Stimulated activated CD4-positive, alpha-beta T cell treated with anti-CD3 and anti-CD28 coated beads, Interleukin-4, amount 100 ng/mL, for 4 hours (primary cell): ENCODE measurements around the gene ATOH8.
"Not testable (repeated sequence)": the region's sequence is repeated elsewhere in the genome, so short reads cannot be mapped to it uniquely, and the experiment has no call there.

Experiments used
- DNase-seq, 2 experiments: peaks; one replicate each; pipeline ENCODE4 v3.0.0-alpha.2; 2020

Gene ATOH8, protein sequence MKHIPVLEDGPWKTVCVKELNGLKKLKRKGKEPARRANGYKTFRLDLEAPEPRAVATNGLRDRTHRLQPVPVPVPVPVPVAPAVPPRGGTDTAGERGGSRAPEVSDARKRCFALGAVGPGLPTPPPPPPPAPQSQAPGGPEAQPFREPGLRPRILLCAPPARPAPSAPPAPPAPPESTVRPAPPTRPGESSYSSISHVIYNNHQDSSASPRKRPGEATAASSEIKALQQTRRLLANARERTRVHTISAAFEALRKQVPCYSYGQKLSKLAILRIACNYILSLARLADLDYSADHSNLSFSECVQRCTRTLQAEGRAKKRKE

DNA sequence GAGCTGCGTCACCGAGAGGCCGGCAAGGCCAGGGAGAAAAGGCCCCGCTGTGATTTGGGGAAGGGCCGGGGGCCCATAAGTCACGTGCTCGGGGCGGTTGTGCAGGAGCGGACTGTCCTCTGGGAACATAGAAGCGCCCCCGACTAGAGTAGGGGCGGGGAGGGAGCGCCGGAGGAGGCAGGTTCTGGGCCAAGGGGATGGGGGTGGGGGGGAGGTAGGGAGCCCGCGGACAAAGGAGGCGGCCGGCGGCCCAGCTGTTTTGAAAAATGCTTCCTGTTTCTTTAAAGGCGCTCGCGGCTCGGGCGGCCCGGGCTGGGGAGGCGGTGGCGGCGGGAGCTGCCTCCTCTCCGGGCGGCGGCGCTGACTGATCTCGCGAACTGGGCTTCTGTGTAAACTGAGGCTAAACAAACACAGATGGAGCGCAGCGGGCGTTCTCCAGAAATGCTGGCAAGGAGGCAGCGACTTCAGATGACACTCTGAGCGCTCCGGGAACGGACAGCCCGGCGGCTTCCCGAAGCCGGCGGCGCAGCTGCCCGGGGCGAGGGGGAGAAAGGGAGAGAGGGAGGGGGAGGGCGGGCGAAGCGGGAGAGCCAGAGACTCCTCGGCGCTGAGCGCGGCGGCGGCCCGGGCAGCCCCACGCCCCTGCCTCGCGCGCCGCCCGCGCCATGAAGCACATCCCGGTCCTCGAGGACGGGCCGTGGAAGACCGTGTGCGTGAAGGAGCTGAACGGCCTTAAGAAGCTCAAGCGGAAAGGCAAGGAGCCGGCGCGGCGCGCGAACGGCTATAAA, at the start of gene ATOH8:
Gene ATOH8 (plus strand): TSS at position 467 of the 788 bp plus-strand sequence. CDS start 199 bp downstream, at position 666.
- DNase-seq = peak in 1 of 2 experiments; percentile 14

DNA sequence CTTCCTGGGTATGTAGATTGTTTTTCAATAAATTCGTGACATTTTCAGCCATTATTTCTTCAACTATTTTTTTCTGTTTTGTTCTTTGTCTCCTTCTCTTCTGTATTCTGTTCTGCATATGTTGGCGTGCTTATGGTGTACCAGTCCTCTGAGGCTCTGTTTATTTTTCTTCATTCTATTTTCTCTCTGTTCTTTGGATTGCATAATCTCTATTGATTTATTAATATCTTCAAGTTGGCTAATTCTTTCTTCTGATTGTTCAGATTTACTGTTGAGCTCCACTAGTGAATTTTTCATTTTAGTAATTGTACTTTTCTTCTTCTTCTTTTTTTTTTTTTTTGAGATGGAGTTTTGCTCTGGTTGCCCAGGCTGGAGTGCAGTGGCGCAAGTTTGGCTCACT, 49.8 kb upstream of the ATOH8 start:
- no peak for DNase-seq

DNA sequence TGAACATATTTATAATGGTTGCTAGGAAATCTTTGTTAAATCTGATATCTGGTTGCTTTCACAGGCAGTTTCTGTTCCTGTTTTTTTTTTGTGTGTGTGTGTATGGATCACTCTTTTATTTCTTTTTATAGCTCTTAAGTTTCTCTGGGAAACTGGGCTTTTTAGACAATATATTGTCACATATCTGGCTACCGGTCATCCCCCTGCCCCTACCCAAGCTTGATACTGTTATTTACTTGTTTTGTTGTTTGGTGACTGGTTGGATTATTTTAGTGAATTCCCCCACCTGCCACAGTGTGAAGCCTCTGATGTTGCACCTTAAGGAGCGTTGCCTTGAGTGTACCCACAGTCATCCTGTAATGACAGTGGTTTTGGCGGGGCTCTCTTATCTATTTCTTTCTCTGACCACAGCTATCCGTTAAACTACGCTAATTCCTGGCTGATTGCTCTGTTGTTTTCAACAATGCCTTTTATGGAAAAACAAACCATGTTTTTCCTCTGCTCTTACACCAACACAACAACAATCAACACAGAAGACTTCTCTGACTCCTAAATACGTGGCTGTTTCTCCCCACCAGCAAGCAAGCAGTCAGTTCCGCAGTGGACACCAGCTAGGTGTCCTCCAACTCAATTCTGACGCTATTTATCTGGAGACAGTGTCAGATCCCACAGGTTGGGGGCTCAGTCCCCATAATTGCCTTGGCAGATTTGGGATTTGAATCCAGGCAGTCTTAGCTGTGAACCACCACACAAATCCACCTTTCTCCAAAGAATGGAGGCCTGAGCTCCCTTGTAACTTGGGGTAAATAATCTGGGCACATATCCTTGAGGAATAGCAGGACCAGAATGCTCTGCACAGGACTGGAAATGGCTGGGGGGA, 48.8 kb upstream of the ATOH8 start:
- DNase-seq = no peak

DNA sequence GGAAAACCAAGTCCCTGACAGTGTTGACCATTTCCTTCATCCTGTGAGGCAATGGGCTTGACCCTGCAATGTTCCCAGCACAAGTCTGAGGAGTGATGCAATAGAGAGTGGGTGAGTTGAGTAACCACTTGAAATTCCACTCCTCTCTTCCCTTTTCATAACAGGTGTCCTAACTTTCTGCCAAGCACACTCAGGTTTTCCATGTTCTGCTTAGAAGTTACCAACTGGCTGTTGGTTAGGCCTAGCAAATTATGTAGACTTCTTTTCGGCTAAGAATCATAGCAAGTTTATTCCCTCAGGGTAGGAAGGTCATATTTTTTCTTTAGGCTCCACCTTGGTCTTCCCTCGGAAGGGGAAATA, 48.1 kb upstream of the ATOH8 start:
- DNase-seq = no peak

DNA sequence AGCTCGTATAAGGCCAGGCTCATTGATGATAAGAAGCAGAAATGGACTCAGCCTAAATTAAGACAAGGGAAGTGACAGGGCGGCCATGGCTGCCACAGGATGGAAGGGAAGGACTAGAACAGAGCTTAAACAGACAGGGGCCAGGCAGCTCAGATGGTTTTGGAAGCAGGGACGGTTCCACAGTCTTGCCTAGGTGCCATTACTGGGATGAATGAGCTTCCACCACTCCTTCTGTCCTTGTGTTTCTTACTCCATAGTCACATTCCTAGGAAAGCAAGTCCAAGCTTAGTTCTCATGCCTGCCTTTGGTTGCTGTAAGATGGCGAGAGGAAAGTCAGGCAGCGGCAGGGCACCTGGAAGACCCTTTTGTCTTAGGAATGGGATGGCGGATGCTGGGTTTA, 47.7 kb upstream of the ATOH8 start:
- DNase-seq = no peak

DNA sequence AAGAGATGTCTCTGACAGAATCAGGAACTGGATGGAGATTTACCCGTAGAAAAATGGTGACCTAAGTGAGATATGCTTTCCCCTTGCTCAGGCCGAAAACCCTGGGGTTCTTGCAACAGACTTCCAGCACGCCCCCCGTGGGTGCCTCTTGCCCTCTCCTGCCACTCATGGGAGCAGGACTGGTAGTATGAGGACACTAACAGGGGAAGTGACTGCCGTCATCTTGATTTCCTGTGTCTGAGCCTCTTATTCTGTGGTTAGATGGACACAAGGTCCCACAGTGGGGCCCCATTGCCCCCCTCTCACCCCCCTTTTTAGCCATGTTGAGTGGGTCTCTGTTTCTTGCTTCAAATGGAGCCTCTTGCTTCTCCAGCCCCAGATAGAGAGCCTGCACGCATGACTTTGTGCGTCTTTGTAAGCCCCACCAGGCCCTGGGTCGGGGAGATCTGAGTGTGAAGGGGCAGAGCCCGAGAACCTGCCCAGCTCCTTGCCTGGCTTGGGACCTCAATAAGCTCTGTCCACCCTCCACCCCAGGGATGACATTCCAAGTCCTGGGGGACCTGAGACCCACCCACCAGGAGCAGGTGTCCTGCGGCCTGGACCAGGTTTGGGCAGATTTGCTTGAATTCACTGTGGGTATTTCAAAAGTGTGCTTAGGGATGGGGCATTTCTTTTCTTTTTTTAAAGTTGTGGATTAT, 47.0 kb upstream of the ATOH8 start:
- DNase-seq = no peak

DNA sequence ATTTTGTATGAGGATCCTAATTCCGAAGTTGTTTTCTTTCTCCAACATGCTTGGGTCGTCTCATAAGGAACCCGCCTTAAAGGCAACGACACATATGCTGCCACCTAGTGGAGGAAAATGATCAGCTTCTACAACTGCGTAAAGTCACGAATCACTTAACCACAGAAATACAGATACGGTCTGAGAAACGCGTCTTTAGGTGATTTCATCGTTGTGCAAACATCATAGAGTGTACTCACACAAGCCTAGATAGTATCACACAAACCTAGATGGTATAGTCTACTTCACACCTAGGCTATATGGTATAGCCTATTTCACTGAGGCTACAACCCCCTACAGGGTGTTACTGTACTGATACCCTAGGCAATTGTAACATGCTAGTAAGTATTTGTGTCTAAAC, 46.5 kb upstream of the ATOH8 start:
- peak in 1 of 2 experiments; percentile 43 for DNase-seq

DNA sequence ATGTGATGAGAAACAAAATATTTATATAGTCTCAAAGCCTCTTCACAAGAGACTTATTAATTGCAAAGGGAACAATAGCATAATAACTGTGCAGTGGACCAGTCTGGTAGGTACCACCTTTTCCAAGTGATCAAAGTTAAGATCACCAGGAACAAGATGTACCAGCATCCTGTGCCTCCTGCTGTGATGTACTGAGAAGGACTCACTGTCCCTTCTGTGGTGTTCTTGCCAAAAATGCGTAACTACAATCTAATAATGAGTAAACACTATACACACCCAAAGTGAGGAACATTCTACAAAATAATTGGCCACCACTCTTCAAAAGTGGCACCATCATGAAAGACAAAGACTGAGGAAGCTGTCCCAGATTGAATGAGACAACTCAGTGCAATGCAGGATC, 45.1 kb upstream of the ATOH8 start:
- no peak for DNase-seq

DNA sequence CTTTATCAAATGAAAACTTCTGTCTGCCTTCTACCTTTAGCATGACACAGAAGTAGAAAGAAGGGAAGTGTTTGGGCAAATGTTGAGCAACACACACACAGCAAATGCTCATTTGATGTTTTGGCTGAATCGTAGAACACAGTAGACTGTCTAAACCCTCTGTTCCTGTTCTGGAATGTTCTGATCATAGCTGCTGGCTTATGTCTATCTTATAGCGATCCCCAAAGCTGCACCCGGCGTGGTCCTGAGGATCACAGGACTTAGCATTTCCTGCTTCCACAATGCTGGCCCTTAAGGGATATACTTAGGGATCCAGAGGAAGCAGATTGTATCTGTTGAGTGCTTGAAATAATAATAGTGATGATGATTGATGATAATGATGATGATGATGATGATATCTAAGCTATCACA, 44.4 kb upstream of the ATOH8 start:
- DNase-seq = no peak

DNA sequence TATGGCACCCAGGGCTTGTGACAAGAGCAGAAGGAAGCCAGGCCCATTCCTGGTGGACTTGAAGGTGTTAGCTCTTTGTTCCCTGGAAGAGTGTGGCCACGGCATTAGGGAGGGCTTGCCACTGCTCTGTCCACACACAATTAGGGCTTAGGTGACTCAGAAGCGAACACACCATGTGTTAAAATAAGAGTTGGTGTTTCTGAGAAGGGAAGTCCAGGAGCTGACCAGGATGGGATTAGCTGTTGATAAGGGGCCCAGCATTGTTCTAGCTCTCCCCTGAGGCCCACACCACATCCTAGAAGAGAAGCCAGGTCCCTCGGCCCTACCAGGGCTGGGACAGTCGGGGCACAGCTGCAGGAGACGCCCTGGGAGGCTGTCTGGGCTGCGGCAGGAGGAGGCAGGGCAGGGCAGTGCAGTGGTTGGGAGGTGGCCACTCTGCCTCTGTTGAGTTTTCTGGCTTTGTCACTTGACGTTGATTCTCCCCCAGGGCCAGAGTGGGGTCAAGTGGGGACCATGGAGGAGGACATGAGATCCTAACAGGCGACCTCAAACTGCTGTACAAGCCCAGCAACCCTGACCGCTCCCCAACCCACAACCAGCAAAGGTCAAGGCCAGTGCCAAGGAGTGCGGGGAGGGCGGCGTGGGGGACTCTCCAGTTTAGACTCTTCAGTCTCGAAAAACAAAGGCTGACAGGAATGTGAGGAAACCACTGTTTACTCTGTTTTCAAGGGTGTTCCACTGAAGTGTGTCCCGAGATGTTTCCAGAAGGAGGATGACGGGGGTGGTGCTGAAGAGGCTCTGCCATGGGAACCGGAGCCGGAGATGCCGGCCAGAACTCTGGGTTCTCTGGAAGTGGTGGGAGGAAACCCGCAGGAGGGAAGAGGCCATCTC, 42.9 kb upstream of the ATOH8 start:
- DNase-seq = no peak

DNA sequence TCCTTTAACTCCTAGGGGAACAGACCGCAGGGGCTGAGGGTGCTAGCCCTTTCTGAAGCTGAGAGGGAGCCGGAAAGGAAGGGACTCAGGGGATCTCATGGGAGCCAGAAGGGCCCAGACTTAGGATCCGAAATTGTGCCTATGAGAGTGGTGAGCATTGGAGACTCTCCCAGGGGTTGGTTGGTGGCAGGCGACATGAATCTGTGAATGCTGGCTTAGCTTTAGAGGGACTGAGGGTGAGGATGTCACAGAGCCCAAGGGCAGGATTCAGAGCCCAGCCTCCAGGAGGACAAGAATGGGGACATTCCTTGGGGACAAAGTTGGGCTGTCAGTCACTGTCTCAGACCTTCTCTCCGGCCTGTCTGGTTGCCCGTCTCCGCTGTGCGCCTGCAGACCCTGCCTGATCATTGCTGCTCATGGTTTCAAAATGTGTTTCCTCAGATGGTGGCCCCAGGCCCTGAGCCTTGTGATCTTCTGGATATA, 42.2 kb upstream of the ATOH8 start:
- DNase-seq = no peak

DNA sequence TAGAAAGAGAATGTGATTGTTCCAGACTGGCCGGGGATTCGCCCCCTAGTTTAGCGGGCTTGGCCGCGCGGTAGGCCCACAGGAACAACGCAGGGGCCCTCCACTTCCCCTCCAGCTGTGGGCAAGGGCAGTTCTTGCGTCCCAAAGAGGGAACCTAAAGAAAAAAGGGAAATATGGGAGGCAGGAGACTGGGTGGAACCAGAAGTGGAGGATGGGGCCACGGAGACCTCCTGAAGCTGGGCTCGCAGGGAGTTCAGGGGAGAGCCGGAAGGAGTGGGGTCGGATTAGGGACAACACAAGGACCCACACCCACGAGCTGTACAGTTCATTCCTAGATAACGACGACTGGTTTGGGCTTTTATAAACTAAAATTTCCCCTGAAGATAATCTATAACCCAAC, 41.5 kb upstream of the ATOH8 start:
- no peak for DNase-seq

DNA sequence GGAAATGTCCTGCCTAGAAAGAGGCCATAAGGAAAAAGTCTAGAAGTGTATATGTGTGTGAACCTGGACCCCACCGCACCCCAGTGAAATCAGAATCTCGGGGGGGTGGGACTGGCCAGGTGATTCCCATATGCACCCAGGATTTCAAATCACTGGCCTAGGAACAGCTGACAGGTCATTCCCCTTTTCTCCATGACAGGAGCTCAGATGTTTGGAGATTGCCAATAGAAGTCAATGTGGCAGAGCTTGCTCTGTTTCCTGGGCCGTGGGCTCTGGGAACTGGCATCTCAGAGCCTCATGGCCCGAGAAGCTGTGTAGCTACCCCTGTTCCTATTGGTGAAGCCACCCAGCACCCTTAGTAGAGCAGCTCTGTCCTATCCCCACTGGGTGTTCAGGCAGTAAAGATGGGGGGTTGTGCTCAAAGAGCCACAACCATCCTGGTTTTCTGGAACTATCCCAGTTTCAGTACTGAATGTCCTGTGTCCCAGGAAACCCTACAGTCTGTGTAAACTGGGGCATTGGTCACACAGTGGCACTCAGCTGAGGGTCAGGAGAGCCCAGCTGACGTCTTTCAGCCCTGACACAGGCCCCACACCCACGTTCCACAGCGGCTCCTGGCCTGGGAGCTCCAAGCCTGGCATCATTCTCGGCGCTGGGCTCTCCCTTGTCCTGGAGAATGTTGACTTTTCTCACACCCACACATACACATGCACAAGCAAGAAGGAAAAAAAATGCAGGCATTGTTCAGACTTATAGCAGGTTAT, 40.8 kb upstream of the ATOH8 start:
- no peak for DNase-seq

DNA sequence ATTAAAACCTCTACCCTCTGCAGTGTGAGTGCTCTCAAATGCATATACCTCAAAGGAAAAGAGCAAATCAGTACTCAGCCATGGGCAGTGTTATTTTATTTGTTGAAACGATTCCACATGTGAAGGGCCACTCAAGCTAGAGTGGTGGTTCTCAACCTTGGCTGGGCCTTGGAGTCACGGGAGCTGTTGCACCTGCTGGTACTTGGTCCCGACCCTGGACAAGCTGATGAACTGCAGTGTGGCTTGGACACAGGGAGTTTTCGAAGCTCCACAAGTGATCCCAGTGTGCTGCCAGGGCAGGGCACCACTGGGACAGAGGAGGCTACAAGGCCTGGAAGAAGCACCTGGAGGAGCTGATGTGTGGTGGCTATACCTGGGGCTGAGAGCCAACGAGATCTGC, 40.0 kb upstream of the ATOH8 start:
- no peak for DNase-seq

DNA sequence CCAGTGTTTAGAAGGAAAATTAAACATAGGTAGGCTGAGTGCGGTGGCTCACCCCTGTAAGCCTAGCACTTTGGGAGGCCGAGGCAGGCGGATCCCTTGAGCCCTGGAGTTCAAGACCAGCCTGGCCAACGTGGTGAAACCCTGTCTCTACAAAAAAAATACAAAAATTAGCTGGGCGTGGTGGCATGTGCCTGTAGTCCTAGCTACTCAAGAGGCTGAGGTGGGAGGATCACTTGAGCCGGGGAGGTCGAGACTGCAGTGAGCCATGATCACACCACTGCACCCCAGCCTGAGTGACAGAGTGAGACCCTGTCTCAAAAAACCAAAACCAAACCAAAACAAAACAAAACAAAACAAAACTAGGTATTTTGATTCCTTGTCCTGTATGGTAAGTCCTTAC, 39.4 kb upstream of the ATOH8 start:
- not testable (repeated sequence) for DNase-seq

DNA sequence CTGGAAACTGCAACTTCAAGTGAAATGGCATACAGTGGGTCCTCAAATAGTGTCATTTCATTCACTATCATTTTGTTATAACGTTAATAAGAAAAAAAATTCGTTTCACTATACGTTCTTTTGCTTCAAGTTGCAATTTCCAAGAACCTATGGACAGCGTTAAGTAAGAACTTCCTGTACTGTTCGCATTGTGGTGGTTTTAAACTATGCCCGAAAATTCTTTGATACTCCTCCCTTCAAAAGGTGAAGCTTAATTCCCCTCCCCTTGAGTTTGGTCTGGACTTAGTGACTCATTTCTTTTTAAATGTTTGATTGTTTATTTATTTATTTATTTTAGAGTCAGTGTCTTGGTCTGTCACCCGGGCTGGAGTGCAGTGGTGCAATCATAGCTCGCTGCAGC, 39.0 kb upstream of the ATOH8 start:
- DNase-seq = no peak

DNA sequence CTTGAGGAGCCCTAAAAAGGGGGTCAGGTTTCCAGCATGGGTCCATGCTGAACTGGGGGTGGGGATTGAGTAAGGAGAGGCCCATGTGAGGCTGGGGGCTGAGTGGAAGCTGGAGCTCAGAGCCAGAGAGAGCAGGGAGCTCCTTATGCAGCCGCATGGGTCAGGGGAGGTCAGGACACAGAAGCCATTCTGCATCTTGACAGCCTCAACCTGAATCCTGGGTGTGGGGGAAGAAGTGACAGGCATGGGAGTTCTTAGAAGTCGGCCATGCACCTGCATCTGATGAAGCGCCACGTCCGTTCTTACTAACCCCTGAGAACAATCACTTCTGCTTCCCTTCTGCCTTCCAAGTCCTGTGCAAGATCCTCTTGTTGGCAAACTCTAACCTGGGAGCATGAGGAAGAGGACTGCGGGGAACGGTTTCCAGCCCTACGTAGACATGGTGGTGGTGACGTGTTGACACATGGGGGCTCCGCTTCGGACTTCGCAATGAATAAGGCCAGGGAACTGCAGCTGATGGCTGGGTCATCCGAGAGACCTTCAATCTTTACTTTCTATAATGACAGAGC, 37.4 kb upstream of the ATOH8 start:
- DNase-seq = no peak

DNA sequence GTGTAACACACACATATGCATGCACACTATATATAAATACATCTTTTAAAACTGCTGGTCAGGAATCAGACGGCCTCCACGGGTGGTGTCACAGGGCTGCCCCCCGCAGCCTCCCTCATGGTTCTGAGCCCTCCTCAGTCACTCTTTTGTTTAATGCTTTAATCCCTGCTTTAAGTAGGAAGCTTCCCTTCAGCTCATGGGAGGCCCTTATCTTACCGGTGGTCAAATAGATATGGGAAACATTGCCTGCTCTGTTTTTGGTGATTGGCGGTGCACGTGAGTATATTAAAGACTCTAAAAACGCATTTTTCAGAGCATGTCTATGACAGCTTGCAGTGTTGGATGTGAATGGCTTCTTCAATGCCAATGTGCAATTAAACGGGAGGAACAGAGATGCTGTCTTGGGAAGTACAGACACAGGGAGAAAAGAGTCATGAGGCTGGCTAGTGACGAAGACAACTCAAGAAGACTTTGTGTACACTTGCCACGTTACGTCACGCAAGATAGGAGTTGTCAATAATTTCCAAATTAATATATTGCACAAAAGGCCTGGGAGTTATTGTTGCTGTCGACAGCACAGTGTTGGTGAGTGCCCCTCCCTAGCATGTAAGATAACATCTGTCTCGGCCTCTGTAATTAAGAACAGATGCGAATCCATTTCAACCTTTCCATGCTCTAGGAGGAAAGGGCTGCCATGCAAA, 36.3 kb upstream of the ATOH8 start:
- no peak for DNase-seq

DNA sequence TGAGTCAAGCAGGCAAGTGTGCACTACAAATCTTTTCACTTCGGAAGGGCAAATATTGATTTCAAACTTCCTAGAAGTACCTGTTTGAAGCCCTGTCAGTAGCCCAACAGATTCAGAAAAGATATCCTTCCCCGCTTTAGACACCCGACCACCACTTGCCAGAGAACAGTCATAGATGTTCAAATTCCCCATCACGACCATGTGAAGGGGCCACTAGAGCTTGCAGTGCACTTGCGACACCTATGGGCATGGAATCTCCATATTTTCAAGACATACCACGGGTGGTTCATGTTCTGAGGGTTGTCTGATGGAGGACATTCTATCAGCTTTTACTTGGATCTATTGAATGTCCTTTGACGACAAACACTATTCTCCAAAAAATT, 35.8 kb upstream of the ATOH8 start:
- no peak for DNase-seq
